AG09309 (cell line): Measurements from ENCODE around the gene PROCR.
"Not testable (repeated sequence)": the region's sequence is repeated elsewhere in the genome, so short reads cannot be mapped to it uniquely, and the experiment has no call there.

Experiments used
- DNase-seq: peaks from one replicate; pipeline ENCODE4 v3.0.0-alpha.2; 2010; ENCODE audit warnings: low read depth
- H3K4me3 ChIP-seq: 2 replicates; pipeline ENCODE4 v1.5.1; 2011; ENCODE audit warnings: mild to moderate bottlenecking, low read depth, low read length, moderate library complexity; ENCODE audit not compliant: control insufficient read depth
- TF ChIP-seq, protein P1 (sequence below): IDR thresholded peaks from 2 replicates; pipeline ENCODE4 v1.5.1; 2011; ENCODE audit warnings: mild to moderate bottlenecking, low read depth, low read length, inconsistent platforms; ENCODE audit not compliant: insufficient read depth, control insufficient read depth; ENCODE audit errors: missing control alignments

PROCR gene

GRCh38 chr20:35187584-35188190, 15.8 kb downstream of the PROCR start:
- no peak overlapping the region for H3K4me3 ChIP-seq
- no peak for DNase-seq
- TF ChIP-seq, protein P1, sequence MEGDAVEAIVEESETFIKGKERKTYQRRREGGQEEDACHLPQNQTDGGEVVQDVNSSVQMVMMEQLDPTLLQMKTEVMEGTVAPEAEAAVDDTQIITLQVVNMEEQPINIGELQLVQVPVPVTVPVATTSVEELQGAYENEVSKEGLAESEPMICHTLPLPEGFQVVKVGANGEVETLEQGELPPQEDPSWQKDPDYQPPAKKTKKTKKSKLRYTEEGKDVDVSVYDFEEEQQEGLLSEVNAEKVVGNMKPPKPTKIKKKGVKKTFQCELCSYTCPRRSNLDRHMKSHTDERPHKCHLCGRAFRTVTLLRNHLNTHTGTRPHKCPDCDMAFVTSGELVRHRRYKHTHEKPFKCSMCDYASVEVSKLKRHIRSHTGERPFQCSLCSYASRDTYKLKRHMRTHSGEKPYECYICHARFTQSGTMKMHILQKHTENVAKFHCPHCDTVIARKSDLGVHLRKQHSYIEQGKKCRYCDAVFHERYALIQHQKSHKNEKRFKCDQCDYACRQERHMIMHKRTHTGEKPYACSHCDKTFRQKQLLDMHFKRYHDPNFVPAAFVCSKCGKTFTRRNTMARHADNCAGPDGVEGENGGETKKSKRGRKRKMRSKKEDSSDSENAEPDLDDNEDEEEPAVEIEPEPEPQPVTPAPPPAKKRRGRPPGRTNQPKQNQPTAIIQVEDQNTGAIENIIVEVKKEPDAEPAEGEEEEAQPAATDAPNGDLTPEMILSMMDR = no peak

DNA sequence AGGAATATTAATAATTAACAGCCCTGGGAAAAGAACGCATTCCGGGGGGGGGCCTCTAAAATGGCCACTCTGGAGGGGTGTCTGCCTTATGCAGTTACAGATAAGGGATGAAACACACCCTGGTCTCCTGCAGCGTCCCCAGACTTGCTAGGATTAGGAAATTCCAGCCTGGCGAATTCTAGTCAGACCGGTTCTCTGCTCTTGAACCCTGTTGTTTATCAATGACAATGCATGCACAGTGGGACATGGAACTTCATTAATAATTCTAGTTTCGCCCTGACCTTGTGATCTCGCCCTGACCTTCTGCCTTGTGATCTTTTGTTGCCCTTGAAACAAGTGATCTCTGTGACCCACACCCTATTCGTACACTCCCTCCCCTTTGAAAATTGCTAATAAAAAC, 17.4 kb downstream of the PROCR start:
- not testable (repeated sequence) for DNase-seq, H3K4me3 ChIP-seq

- no peak overlapping the region for H3K4me3 ChIP-seq
- DNase-seq = no peak
- TF ChIP-seq, protein P1 = no peak
Measured at GRCh38 chr20:35190556-35190955, 18.7 kb downstream of the PROCR start.

- no peak for DNase-seq
- H3K4me3 ChIP-seq = no peak overlapping the region
- TF ChIP-seq, protein P1 = no peak
Measured at GRCh38 chr20:35191419-35192117, 19.7 kb downstream of the PROCR start.

GRCh38 chr20:35192118-35192872, 20.4 kb downstream of the PROCR start:
- TF ChIP-seq, protein P1 = no peak
- no peak for DNase-seq
- no peak overlapping the region for H3K4me3 ChIP-seq

GRCh38 chr20:35193031-35193791, 21.3 kb downstream of the PROCR start:
- DNase-seq, H3K4me3 ChIP-seq: not testable (repeated sequence)

DNA sequence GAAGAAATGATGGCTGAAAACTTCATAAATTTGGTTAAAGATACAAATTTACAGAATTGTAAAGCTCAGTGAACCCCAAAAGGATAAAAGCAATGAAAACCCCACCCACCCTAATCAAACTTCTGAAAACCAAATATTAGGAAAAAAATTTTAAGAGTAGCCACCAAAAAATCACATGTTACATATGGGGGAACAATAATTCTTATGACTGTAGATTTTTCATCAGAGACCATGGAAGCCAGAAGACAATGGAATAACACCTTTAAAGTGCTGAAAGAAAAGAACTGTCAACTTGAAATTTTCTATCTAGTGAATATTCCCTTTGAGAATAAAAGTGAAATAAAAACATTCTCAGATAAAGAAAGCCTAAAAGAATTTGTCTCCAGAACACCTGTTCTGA, 24.4 kb downstream of the PROCR start:
- no peak overlapping the region for H3K4me3 ChIP-seq
- no peak for DNase-seq
- TF ChIP-seq, protein P1 = no peak
